22Rv1 (cell line): ENCODE data around the gene SMPDL3A.

Experiments used
- H3K27ac ChIP-seq: fragments of 450-650 bp; 2 replicates; pipeline ENCODE4 v1.5.1; 2017
- ZFX ChIP-seq: fragments of 450-650 bp; IDR thresholded peaks from 2 replicates; pipeline ENCODE4 v1.6.1; 2017; ENCODE audit warnings: antibody characterized with exemption, borderline replicate concordance
- TF ChIP-seq, protein P1 (sequence below): fragments of 450-650 bp; IDR thresholded peaks from 2 replicates; pipeline ENCODE4 v1.5.1; 2017; ENCODE audit warnings: mild to moderate bottlenecking

Gene SMPDL3A

DNA sequence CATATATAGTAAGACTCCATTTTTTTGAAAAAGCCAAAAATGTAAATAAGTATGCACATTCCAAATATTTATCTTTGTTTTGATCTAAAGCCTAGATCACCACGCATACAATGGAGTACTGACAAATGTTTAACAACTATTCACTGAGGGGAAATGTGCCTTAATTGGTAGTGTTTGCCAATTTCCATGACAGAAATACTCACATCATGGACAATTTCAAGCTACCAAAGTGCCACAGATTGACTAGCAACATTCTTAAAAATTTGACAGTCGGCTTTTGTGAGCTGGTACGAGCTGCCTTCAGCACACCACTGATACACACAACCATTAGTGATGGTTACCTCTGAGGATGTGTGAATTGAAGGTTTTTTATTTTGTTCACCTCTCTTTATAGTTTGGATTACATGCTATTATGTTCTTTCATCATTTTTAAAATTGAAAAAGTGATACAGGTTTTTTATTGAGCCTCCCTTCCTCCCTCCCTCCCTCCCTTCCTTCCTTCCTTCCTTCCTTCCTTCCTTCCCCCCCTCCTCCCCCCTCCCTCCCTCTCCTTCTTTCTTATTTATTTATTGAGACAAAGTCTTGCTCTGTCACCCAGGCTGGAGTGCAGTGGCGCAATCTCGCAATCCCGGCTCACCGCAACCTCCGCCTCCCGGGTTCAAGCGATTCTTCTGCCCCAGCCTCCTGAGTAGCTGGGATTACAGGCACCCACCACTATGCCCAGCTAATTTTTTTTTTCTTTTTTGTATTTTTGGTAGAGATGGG is 19.2 kb downstream of the SMPDL3A start:
- no peak for TF ChIP-seq ZFX
- TF ChIP-seq, protein P1, sequence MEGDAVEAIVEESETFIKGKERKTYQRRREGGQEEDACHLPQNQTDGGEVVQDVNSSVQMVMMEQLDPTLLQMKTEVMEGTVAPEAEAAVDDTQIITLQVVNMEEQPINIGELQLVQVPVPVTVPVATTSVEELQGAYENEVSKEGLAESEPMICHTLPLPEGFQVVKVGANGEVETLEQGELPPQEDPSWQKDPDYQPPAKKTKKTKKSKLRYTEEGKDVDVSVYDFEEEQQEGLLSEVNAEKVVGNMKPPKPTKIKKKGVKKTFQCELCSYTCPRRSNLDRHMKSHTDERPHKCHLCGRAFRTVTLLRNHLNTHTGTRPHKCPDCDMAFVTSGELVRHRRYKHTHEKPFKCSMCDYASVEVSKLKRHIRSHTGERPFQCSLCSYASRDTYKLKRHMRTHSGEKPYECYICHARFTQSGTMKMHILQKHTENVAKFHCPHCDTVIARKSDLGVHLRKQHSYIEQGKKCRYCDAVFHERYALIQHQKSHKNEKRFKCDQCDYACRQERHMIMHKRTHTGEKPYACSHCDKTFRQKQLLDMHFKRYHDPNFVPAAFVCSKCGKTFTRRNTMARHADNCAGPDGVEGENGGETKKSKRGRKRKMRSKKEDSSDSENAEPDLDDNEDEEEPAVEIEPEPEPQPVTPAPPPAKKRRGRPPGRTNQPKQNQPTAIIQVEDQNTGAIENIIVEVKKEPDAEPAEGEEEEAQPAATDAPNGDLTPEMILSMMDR = no peak
- no peak overlapping the region for H3K27ac ChIP-seq

DNA sequence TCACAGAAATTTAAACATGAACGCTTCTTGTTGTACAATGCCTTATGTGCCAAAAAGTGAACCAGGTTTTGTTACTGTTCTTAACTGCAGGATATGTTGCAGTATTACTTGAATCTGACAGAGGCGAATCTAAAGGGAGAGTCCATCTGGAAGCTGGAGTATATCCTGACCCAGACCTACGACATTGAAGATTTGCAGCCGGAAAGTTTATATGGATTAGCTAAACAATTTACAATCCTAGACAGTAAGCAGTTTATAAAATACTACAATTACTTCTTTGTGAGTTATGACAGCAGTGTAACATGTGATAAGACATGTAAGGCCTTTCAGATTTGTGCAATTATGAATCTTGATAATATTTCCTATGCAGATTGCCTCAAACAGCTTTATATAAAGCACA is 19.9 kb downstream of the SMPDL3A start:
- TF ChIP-seq ZFX = no peak
- TF ChIP-seq, protein P1 = no peak
- H3K27ac ChIP-seq = no peak overlapping the region

DNA sequence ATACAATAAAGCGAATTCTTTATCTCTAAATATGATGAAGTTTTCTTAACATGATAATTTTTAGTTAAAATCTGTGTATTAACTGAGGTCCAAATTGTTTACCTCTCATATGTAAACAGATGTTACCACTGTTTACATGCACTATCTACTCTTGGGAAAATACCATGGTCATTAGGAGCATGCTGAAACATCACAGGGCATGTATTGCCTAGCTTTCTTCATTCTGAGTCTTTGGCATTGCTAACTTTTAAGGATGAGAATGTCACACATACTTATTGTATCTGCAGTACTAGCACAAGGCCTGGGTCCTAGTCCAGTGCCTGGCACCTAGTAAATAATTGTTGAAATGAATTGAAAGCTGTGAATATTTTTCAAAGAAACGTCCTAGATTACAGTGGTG is 20.6 kb downstream of the SMPDL3A start:
- TF ChIP-seq ZFX = no peak
- TF ChIP-seq, protein P1 = no peak

DNA sequence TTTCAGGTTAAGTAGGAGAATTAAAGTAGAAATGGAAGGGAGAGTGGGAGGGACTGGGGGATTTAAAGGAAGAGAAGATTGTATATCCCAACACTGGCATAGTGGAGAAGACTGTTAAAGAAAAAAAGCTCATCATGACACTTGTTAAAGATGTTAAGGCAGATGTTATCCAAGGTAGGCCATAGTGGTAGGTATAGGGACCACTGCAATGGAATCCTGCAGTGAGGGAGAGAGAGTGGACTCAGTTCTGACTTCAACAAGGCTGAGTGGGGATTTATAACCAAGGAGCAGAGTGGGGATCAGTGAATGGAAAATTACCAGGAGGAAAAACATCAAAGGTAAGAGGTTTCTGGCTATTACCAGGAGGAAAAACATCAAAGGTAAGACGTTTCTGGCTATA is 21.1 kb downstream of the SMPDL3A start:
- TF ChIP-seq ZFX = no peak
- TF ChIP-seq, protein P1 = no peak
- no peak overlapping the region for H3K27ac ChIP-seq

More for the DNA sequence above, 20.6 kb downstream of the SMPDL3A start:
- no peak overlapping the region for H3K27ac ChIP-seq

DNA sequence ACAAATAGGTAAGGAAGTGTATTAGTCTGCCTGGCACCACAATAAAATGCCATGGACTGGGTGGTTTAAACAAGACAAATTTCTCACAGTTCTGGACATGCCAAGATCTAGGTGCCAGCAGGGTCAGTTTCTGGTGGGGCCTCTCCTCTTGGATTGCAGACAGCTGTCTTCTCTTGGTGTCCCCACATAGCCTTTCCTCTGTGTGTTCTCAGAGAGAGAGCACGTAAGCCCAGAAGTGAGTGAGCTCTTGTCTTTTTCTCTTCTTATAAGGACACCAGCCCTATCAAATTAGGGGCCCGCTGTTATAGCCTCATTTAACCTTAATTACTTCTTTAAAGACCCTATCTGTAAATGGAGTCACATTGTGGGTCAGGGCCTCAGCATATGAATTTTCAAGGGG is 28.3 kb downstream of the SMPDL3A start:
- TF ChIP-seq, protein P1 = no peak
- TF ChIP-seq ZFX = no peak

DNA sequence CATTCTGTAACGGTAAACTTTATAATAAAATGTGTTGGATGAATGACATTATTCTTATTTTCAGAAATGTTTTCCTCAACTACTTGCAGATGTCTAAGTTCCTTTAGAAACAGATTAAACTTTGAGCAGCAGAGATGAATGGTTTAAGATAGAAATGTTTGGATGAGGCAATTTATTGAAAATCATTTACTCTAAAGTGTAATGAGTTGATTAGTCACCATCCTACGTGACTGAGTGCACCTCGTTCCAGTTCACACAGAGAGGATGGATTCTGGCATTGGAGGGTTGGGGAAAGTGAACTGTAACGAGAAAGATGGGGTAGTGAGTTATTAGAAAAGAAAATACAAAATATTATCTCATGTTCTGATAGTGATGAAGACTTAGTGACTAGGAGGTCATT is 28.7 kb downstream of the SMPDL3A start:
- TF ChIP-seq, protein P1 = no peak
- TF ChIP-seq ZFX = no peak
- no peak overlapping the region for H3K27ac ChIP-seq

More for the DNA sequence above, 28.3 kb downstream of the SMPDL3A start:
- no peak overlapping the region for H3K27ac ChIP-seq

DNA sequence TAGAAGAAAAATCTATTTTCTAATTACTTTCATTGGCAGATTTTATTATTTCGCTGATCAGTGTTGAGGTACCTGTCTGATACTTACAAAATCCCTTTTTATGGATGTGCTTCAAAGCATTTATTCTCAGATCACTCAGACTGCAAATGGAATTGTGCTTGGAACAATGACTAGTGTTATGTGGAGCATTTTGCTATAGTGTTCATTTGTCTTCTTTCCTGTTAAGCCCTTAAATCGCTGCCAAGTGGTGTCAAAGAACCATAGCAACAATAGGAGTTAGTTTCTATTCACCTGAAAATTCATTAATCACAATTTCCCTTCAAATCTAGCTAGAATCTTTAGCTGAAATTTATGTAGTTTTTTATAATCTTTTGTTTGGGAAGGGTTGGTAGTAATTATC is 29.8 kb downstream of the SMPDL3A start:
- TF ChIP-seq, protein P1 = no peak
- no peak for TF ChIP-seq ZFX
- H3K27ac ChIP-seq = no peak overlapping the region
